ENCODE measurements around the gene SPG11.
"Not testable (repeated sequence)": the region's sequence is repeated elsewhere in the genome, so short reads cannot be mapped to it uniquely, and the experiment has no call there.

The SPG11 gene

GRCh38 chr15:44542596-44542995 is 120.9 kb downstream of the SPG11 start:
- peaks cover 14% of the 10 kb centered on the region for H3K4me1 ChIP-seq (ENCODE audit: control insufficient read depth, insufficient read depth, low read length)
- no peaks in the 10 kb centered on the region for H3K9me3 ChIP-seq (ENCODE audit: control insufficient read depth, low read length)
- no peaks in the 10 kb centered on the region for H3K27me3 ChIP-seq (ENCODE audit: control insufficient read depth, insufficient read depth, low read length)
- no peaks in the 10 kb centered on the region for H3K36me3 ChIP-seq (ENCODE audit: control insufficient read depth, insufficient read depth, low read length)
- no peak overlapping the region for H3K9ac ChIP-seq (ENCODE audit: low read length)
- no peak overlapping the region for H3K4me3 ChIP-seq (ENCODE audit: low read length)

- H3K4me1 ChIP-seq (ENCODE audit: control insufficient read depth, insufficient read depth, low read length) = peaks cover 14% of the 10 kb centered on the region
- no peaks in the 10 kb centered on the region for H3K27me3 ChIP-seq (ENCODE audit: control insufficient read depth, insufficient read depth, low read length)
- no peak overlapping the region for H3K9ac ChIP-seq (ENCODE audit: low read length)
- H3K4me3 ChIP-seq (ENCODE audit: low read length) = no peak overlapping the region
- H3K9me3 ChIP-seq (ENCODE audit: control insufficient read depth, low read length) = no peaks in the 10 kb centered on the region
- no peaks in the 10 kb centered on the region for H3K36me3 ChIP-seq (ENCODE audit: control insufficient read depth, insufficient read depth, low read length)
These were observed 122.0 kb downstream of the SPG11 start for GRCh38 chr15:44541282-44541958.

- Histone ChIP-seq H3K9me3 (ENCODE audit: control insufficient read depth, low read length) (no peaks in the 10 kb centered on the region), H3K4me3 (ENCODE audit: low read length) (peak overlapping the region; percentile 18), H3K4me1 (ENCODE audit: control insufficient read depth, insufficient read depth, low read length) (peaks cover 19% of the 10 kb centered on the region), H3K9ac (ENCODE audit: low read length) (peak overlapping the region; percentile 92), H3K36me3 (ENCODE audit: control insufficient read depth, insufficient read depth, low read length) (no peaks in the 10 kb centered on the region), H3K27me3 (ENCODE audit: control insufficient read depth, insufficient read depth, low read length) (no peaks in the 10 kb centered on the region)
These were observed 125.7 kb downstream of the SPG11 start for GRCh38 chr15:44537735-44538240.

GRCh38 chr15:44536962-44537734 is 126.3 kb downstream of the SPG11 start, which contains the start of gene EIF3J:
Gene EIF3J, plus strand, starts transcription at chr15:44537147. Its CDS starts 48 bp downstream, at chr15:44537195.
- H3K4me1 ChIP-seq (ENCODE audit: control insufficient read depth, insufficient read depth, low read length) = peaks cover 19% of the 10 kb centered on the region
- no peaks in the 10 kb centered on the region for H3K9me3 ChIP-seq (ENCODE audit: control insufficient read depth, low read length)
- H3K9ac ChIP-seq (ENCODE audit: low read length) = peak within 1 kb of the TSS; percentile 92
- H3K4me3 ChIP-seq (ENCODE audit: low read length) = peak within 1 kb of the TSS; percentile 95
- no peaks in the 10 kb centered on the region for H3K36me3 ChIP-seq (ENCODE audit: control insufficient read depth, insufficient read depth, low read length)
- no peaks in the 10 kb centered on the region for H3K27me3 ChIP-seq (ENCODE audit: control insufficient read depth, insufficient read depth, low read length)

GRCh38 chr15:44536302-44536961 is 127.0 kb downstream of the SPG11 start:
- Histone ChIP-seq H3K36me3 (ENCODE audit: control insufficient read depth, insufficient read depth, low read length) (no peaks in the 10 kb centered on the region), H3K27me3 (ENCODE audit: control insufficient read depth, insufficient read depth, low read length) (no peaks in the 10 kb centered on the region), H3K9me3 (ENCODE audit: control insufficient read depth, low read length) (no peaks in the 10 kb centered on the region), H3K9ac (ENCODE audit: low read length) (peak overlapping the region; percentile 82), H3K4me3 (ENCODE audit: low read length) (peak overlapping the region; percentile 95), H3K4me1 (ENCODE audit: control insufficient read depth, insufficient read depth, low read length) (peaks cover 19% of the 10 kb centered on the region)

- H3K9me3 ChIP-seq (ENCODE audit: control insufficient read depth, low read length) = no peaks in the 10 kb centered on the region
- H3K9ac ChIP-seq (ENCODE audit: low read length) = peak overlapping the region; percentile 82
- peak overlapping the region; percentile 95 for H3K4me3 ChIP-seq (ENCODE audit: low read length)
- peaks cover 14% of the 10 kb centered on the region for H3K4me1 ChIP-seq (ENCODE audit: control insufficient read depth, insufficient read depth, low read length)
- H3K36me3 ChIP-seq (ENCODE audit: control insufficient read depth, insufficient read depth, low read length) = no peaks in the 10 kb centered on the region
- H3K27me3 ChIP-seq (ENCODE audit: control insufficient read depth, insufficient read depth, low read length) = no peaks in the 10 kb centered on the region
These were observed 127.8 kb downstream of the SPG11 start for GRCh38 chr15:44535523-44536301.

GRCh38 chr15:44535092-44535491 is 128.4 kb downstream of the SPG11 start:
- H3K27me3 ChIP-seq (ENCODE audit: control insufficient read depth, insufficient read depth, low read length) = no peaks in the 10 kb centered on the region
- no peak overlapping the region for H3K4me3 ChIP-seq (ENCODE audit: low read length)
- H3K4me1 ChIP-seq (ENCODE audit: control insufficient read depth, insufficient read depth, low read length) = peaks cover 14% of the 10 kb centered on the region
- no peaks in the 10 kb centered on the region for H3K9me3 ChIP-seq (ENCODE audit: control insufficient read depth, low read length)
- no peak overlapping the region for H3K9ac ChIP-seq (ENCODE audit: low read length)
- H3K36me3 ChIP-seq (ENCODE audit: control insufficient read depth, insufficient read depth, low read length) = no peaks in the 10 kb centered on the region

GRCh38 chr15:44532689-44533088 is 130.8 kb downstream of the SPG11 start:
- H3K9ac ChIP-seq (ENCODE audit: low read length) = no peak overlapping the region
- no peaks in the 10 kb centered on the region for H3K36me3 ChIP-seq (ENCODE audit: control insufficient read depth, insufficient read depth, low read length)
- H3K9me3 ChIP-seq (ENCODE audit: control insufficient read depth, low read length) = no peaks in the 10 kb centered on the region
- H3K27me3 ChIP-seq (ENCODE audit: control insufficient read depth, insufficient read depth, low read length) = no peaks in the 10 kb centered on the region
- H3K4me1 ChIP-seq (ENCODE audit: control insufficient read depth, insufficient read depth, low read length) = peaks cover 9% of the 10 kb centered on the region
- no peak overlapping the region for H3K4me3 ChIP-seq (ENCODE audit: low read length)

- H3K4me3 ChIP-seq (ENCODE audit: low read length); H3K4me1 ChIP-seq (ENCODE audit: control insufficient read depth, insufficient read depth, low read length); H3K9ac ChIP-seq (ENCODE audit: low read length); H3K27me3 ChIP-seq (ENCODE audit: control insufficient read depth, insufficient read depth, low read length); H3K9me3 ChIP-seq (ENCODE audit: control insufficient read depth, low read length); H3K36me3 ChIP-seq (ENCODE audit: control insufficient read depth, insufficient read depth, low read length): not testable (repeated sequence)
These were observed 131.2 kb downstream of the SPG11 start for GRCh38 chr15:44532275-44532674.

GRCh38 chr15:44530653-44531052 is 132.8 kb downstream of the SPG11 start:
- H3K9me3 ChIP-seq (ENCODE audit: control insufficient read depth, low read length) = no peaks in the 10 kb centered on the region
- H3K9ac ChIP-seq (ENCODE audit: low read length) = no peak overlapping the region
- H3K36me3 ChIP-seq (ENCODE audit: control insufficient read depth, insufficient read depth, low read length) = no peaks in the 10 kb centered on the region
- no peak overlapping the region for H3K4me3 ChIP-seq (ENCODE audit: low read length)
- H3K27me3 ChIP-seq (ENCODE audit: control insufficient read depth, insufficient read depth, low read length) = no peaks in the 10 kb centered on the region
- peaks cover 5% of the 10 kb centered on the region for H3K4me1 ChIP-seq (ENCODE audit: control insufficient read depth, insufficient read depth, low read length)

- H3K27me3 ChIP-seq (ENCODE audit: control insufficient read depth, insufficient read depth, low read length) = no peaks in the 10 kb centered on the region
- no peaks in the 10 kb centered on the region for H3K4me1 ChIP-seq (ENCODE audit: control insufficient read depth, insufficient read depth, low read length)
- H3K4me3 ChIP-seq (ENCODE audit: low read length) = no peak overlapping the region
- no peaks in the 10 kb centered on the region for H3K9me3 ChIP-seq (ENCODE audit: control insufficient read depth, low read length)
- no peak overlapping the region for H3K9ac ChIP-seq (ENCODE audit: low read length)
- no peaks in the 10 kb centered on the region for H3K36me3 ChIP-seq (ENCODE audit: control insufficient read depth, insufficient read depth, low read length)
These were observed 133.4 kb downstream of the SPG11 start for GRCh38 chr15:44529864-44530604.

All from mucosa of stomach (tissue), 1 donor.